Common myeloid progenitor, CD34-positive (primary cell): Measurements from ENCODE around the gene SORBS1.
A peak's percentile ranks its signal among the peaks of the same experiment; 100 is the strongest.

ENCODE experiments used
- CTCF ChIA-PET: fragments of 350-600 bp; sonication (Branson Sonifier 250); formaldehyde crosslinking; loops from one replicate; lab custom pipeline; 2021; ENCODE audit warnings: antibody characterized with exemption; lab: Charles Lee
- POLR2A ChIA-PET: fragments of 350-600 bp; sonication (Branson Sonifier 250); formaldehyde crosslinking; loops from one replicate; lab custom pipeline; 2021; ENCODE audit warnings: antibody characterized with exemption; lab: Charles Lee
- DNase-seq, 3 donors: peaks; one replicate each; pipeline versions ENCODE4 v3.0.0 to v3.0.0-alpha.2; 2013
- H3K27ac ChIP-seq, 2 experiments: 1 replicate in 1 of 2; 2 replicates in 1 of 2; pipeline ENCODE4 v1.7.0; 2013; ENCODE audit warnings: inconsistent platforms in 2 of 2, low read length in 2 of 2, mild to moderate bottlenecking in 2 of 2, low read depth in 1 of 2, moderate library complexity in 1 of 2; ENCODE audit not compliant: severe bottlenecking in 2 of 2, insufficient read depth in 1 of 2, poor library complexity in 1 of 2
- H3K27me3 ChIP-seq, 5 experiments: replicated peaks in 2 of 5; 1 replicate in 3 of 5; 2 replicates in 2 of 5; pipeline versions ENCODE4 v1.6.1 to v1.7.0; 2013; ENCODE audit warnings: low read length in 4 of 5, mild to moderate bottlenecking in 2 of 5, moderate library complexity in 2 of 5, inconsistent platforms in 1 of 5; ENCODE audit not compliant: insufficient read depth in 5 of 5, control insufficient read depth in 4 of 5
- H3K36me3 ChIP-seq, 4 experiments: 1 replicate in 2 of 4; 2 replicates in 2 of 4; pipeline versions ENCODE4 v1.6.1 to v1.7.0; 2013; ENCODE audit warnings: low read length in 3 of 4, control low read depth in 1 of 4, mild to moderate bottlenecking in 1 of 4; ENCODE audit not compliant: control insufficient read depth in 4 of 4, insufficient read depth in 4 of 4
- H3K4me1 ChIP-seq, 4 experiments: 1 replicate in 3 of 4; 2 replicates in 1 of 4; pipeline versions ENCODE4 v1.6.1 to v1.7.1; 2013; ENCODE audit warnings: low read length in 3 of 4, mild to moderate bottlenecking in 3 of 4, control low read depth in 1 of 4, inconsistent platforms in 1 of 4, moderate library complexity in 1 of 4; ENCODE audit not compliant: control insufficient read depth in 4 of 4, insufficient read depth in 4 of 4; ENCODE audit errors: control extremely low read depth in 1 of 4
- H3K4me3 ChIP-seq, 7 experiments: 1 replicate in 4 of 7; 2 replicates in 3 of 7; pipeline versions ENCODE4 v1.5.1 to v1.7.0; 2013; ENCODE audit warnings: mild to moderate bottlenecking in 7 of 7, low read length in 6 of 7, moderate library complexity in 6 of 7, inconsistent platforms in 2 of 7, low read depth in 2 of 7, control low read depth in 1 of 7; ENCODE audit not compliant: insufficient read depth in 4 of 7, control insufficient read depth in 1 of 7; ENCODE audit errors: extremely low read depth in 1 of 7
- H3K9me3 ChIP-seq, 5 experiments: 1 replicate in 4 of 5; 2 replicates in 1 of 5; pipeline versions ENCODE4 v1.6.1 to v1.7.1; 2013; ENCODE audit warnings: low read length in 4 of 5, mild to moderate bottlenecking in 2 of 5, inconsistent platforms in 1 of 5, low read depth in 1 of 5, moderate library complexity in 1 of 5; ENCODE audit not compliant: control insufficient read depth in 4 of 5, insufficient read depth in 2 of 5; ENCODE audit errors: control extremely low read depth in 1 of 5
- WGBS: methylation state at CpG from one replicate; pipeline ENCODE4 v1.1.5; 2013; ENCODE audit not compliant: insufficient coverage; 5-methylcytosine and 5-hydroxymethylcytosine counted together

Gene SORBS1

DNA sequence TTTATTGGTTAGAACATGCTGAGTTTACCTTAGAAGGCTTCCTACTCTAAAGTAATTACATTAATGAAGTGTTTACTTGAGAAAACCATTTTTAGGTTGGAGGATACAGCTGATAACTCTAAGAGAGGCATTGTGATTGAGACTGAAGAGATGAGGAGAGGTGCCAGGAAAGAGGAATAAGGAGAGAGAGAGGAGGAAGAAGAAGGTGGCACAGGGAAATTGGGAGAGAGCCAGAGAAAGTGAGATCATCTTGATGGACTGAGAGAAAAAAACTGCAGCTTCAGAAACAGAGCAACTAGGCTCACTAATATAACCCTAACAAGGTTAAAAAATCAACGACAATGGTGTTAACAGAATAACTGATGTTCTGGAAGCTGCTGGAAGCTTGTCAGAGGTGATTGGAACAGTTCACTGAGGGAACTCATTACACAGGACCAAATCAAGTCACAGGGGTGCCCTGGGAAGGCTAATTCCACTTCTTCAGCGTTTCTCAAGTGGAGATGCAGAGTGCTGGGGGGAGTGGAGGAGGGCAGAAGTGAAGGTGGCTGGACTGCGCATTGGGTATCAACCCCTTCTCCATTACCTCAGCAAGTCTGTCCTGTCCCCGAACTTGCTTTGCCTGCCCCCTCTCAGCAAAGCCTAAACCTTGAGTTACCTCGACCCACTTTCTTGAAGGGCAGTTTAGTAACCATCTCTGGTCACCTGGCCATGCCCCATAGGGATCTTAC lies 6.9 kb upstream of the SORBS1 start:
- H3K4me1 ChIP-seq: no peaks in the 10 kb centered on the region
- ChIA-PET CTCF (no interaction called here), POLR2A (interaction anchor here (0.6 kb wide), 1 partner anchor 8 kb away, joined by 3 read pairs; no protein-coding TSS in a partner anchor)
- no peak for DNase-seq
- no peaks in the 10 kb centered on the region for H3K27me3 ChIP-seq
- no peak overlapping the region for H3K27ac ChIP-seq
- no peaks in the 10 kb centered on the region for H3K9me3 ChIP-seq
- 89% methylated on average over 3 of the region's 5 CpGs for WGBS
- H3K4me3 ChIP-seq: no peak overlapping the region
- no peaks in the 10 kb centered on the region for H3K36me3 ChIP-seq

DNA sequence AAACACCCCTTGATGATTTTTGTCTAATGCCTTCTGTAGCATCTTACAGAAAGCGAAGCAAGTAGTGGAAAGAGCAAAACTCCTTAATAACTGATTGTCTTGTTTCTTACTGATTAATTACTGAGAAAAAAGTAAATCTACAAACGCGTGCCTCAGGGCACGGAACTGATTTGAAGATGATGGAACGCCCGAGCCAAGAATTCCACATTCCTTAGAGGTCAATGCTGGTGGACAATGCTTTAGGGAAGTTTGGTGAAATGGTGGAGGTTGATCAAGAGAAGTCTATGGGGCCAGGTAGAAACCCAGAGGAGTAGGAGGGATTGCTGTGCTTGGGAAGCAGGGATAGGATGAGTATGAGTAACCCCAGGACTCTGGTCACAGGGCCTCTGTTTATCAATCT lies 5.0 kb upstream of the SORBS1 start:
- ChIA-PET POLR2A (no interaction called here), CTCF (interaction anchor here (1.4 kb wide), 1 partner anchor 123 kb away, joined by 3 read pairs; no protein-coding TSS in a partner anchor)
- no peak for DNase-seq
- Histone ChIP-seq H3K9me3 (no peaks in the 10 kb centered on the region), H3K27ac (no peak overlapping the region), H3K27me3 (no peaks in the 10 kb centered on the region), H3K36me3 (no peaks in the 10 kb centered on the region), H3K4me3 (no peak overlapping the region), H3K4me1 (peaks cover 0 to 5% (median 0%) of the 10 kb centered on the region in 4 experiments)
- 100% methylated on average over 6 of the region's 6 CpGs for WGBS

DNA sequence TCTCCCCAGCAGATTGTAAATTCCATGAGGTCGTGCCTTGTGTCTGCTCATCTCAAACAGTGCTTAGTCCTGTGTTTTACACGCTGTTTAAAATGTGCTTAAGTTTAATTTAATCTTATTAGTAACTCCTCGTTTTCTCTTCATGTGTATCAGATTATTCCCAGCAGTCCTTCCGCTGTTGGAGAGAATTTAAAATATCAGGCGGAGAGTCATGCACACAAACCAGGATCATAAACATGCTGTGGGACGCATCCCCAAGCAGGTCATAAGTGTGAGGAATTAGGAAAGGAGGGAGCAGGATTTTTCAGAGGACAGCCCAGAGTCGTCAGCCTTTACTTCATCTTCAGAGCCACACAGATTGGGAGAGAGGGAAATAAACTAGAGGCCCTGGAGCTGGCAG lies 4.2 kb upstream of the SORBS1 start:
- CTCF ChIA-PET: interaction anchor here (1.4 kb wide), 1 partner anchor 122 kb away, joined by 3 read pairs; no protein-coding TSS in a partner anchor
- no peaks in the 10 kb centered on the region for H3K36me3 ChIP-seq
- H3K4me3 ChIP-seq: no peak overlapping the region
- H3K4me1 ChIP-seq: peaks cover 0 to 12% (median 6%) of the 10 kb centered on the region in 4 experiments
- peaks cover 0 to 3% (median 0%) of the 10 kb centered on the region in 5 experiments for H3K27me3 ChIP-seq
- POLR2A ChIA-PET: no interaction called here
- H3K9me3 ChIP-seq: no peaks in the 10 kb centered on the region
- DNase-seq: no peak
- WGBS: 96% methylated on average over 4 of the region's 7 CpGs
- no peak overlapping the region for H3K27ac ChIP-seq

DNA sequence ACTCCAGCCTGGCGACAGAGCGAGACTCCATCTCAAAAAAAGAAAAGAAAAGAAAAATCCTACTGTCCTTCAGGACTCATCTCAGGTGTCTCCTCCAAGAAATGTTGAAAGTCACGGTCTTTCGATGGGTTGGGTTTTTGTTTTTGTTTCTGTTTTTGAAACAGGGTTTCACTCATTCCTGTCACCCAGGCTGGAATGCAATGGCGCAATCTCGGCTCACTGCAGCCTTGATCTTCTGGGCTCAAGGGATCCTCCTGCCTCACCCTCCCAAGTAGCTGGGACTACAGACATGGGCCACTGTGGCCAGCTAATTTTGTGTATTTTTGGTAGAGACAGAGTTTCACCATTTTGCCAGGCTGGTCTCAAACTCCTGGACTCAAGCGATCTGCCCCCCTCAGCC lies 3.1 kb upstream of the SORBS1 start:
- no peak for DNase-seq
- Histone ChIP-seq H3K36me3 (no peaks in the 10 kb centered on the region), H3K9me3 (no peaks in the 10 kb centered on the region), H3K4me1 (peaks cover 0 to 14% (median 8%) of the 10 kb centered on the region in 4 experiments), H3K27me3 (peaks cover 0 to 4% (median 0%) of the 10 kb centered on the region in 5 experiments), H3K27ac (no peak overlapping the region), H3K4me3 (no peak overlapping the region)
- WGBS: 100% methylated on average over 3 of the region's 7 CpGs
- ChIA-PET CTCF (no interaction called here), POLR2A (no interaction called here)

DNA sequence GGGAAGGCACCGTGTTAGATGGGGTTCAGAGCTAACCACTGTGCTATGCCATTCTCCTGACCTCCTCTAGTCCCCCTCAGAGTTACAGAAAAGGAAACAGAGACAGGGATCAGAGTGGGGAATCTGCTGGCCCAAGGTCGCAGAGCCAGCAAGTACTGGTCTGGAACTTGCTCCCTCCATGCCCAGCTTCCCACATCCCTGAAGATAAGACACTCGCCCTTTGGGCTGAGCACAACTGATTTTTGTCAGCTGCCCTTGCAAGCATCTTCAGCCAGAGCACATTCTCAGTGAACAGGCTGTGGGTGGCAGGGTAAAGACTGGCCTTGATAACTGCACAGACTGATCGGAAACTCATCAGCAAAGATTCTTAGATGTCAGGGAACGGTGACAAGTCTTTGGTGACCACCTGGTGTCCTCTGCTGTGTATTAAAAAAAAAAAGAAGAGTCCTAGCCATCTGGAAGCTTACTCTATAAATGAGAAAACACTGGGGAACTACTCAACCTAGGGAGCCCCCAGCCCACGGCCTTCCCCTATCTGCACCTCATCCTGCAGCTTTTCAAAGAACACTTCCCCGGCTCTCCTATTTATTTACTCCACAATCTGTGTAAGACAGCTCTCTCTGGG lies 1.3 kb upstream of the SORBS1 start:
- Histone ChIP-seq H3K27ac (no peak overlapping the region), H3K4me1 (peaks cover 0 to 14% (median 8%) of the 10 kb centered on the region in 4 experiments), H3K9me3 (no peaks in the 10 kb centered on the region), H3K4me3 (no peak overlapping the region), H3K36me3 (no peaks in the 10 kb centered on the region), H3K27me3 (peaks cover 0 to 6% (median 2%) of the 10 kb centered on the region in 5 experiments)
- DNase-seq: no peak
- 98% methylated on average over 4 of the region's 7 CpGs for WGBS
- ChIA-PET POLR2A (no interaction called here), CTCF (interaction anchor here (0.6 to 1.7 kb wide), 4 partner anchors 11 to 738 kb away, joined by 3 read pairs; no protein-coding TSS in a partner anchor)

DNA sequence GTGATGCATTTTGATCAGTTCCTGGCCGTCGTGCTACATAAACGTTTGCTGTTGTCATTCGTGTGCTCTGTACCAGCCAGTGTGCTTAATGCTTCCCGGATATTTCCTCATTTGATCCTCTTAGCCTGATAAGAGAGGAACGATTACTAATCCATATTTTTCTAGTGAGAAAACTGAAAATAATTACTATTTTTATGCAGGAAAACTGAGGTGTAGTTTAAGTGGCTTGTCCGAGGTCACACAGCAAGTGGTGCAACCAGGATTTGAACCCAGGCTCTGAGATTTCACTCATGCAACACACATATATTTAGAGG lies 650 bp upstream of the SORBS1 start:
- 67% methylated on average over 3 of the region's 7 CpGs for WGBS
- Histone ChIP-seq H3K27ac (no peak overlapping the region), H3K4me3 (peak overlapping the region in 5 of 7 experiments; percentile 35 to 97 (median 89)), H3K9me3 (no peaks in the 10 kb centered on the region), H3K36me3 (no peaks in the 10 kb centered on the region), H3K27me3 (peaks cover 0 to 6% (median 2%) of the 10 kb centered on the region in 5 experiments), H3K4me1 (peaks cover 0 to 14% (median 8%) of the 10 kb centered on the region in 4 experiments)
- ChIA-PET CTCF (interaction anchor here (0.8 to 1.7 kb wide), 3 partner anchors 12 to 69 kb away, joined by 3 read pairs; no protein-coding TSS in a partner anchor), POLR2A (no interaction called here)
- DNase-seq: no peak
